Panc1 (cell line): ENCODE results near the gene CDK19. TPM values are rescaled to one million over a fixed set of nuclear protein-coding genes. Genes with fewer than 3 reads are reported as not detected.

Experiments
- ATAC-seq: fragments of 200-7000 bp; cut with Tn5 transposase; 2 replicates; pipeline ENCODE4 v1.9.1; 2020; ENCODE audit warnings: mild to moderate bottlenecking, moderate library complexity
- BruUV-seq: library from RNA; stranded (reverse); fragments of 400-500 nt; replicated peaks from 2 replicates; lab custom pipeline; 2021; lab: Mats Ljungman, UMichigan
- CTCF ChIA-PET: fragments of 300-600 bp; sonication (Branson Sonifier 250); formaldehyde crosslinking; loops from one replicate; lab custom pipeline; 2022; ENCODE audit warnings: antibody characterized with exemption; lab: Charles Lee
- POLR2A ChIA-PET: fragments of 300-600 bp; sonication (Branson Sonifier 250); formaldehyde crosslinking; loops from one replicate; lab custom pipeline; 2022; ENCODE audit warnings: antibody characterized with exemption; lab: Charles Lee
- DNase-seq: peaks from one replicate; pipeline ENCODE4 v3.0.0-alpha.2; 2010; ENCODE audit warnings: low read depth, low spot score
- H3K27ac ChIP-seq: 2 replicates; pipeline ENCODE4 v1.5.1; 2011; ENCODE audit warnings: mild to moderate bottlenecking, low read length, inconsistent platforms
- H3K27me3 ChIP-seq: fragments of 200-500 bp; sonication (Bioruptor generic); 2 replicates; pipeline ENCODE4 v1.6.0; 2014; ENCODE audit warnings: low read length, inconsistent platforms; ENCODE audit not compliant: control insufficient read depth, insufficient read depth
- H3K36me3 ChIP-seq: fragments of 200-500 bp; sonication (Bioruptor generic); 2 replicates; pipeline ENCODE4 v1.5.1; 2014; ENCODE audit warnings: inconsistent platforms, mild to moderate bottlenecking, low read length, moderate library complexity; ENCODE audit not compliant: control insufficient read depth, insufficient read depth
- H3K4me1 ChIP-seq: 2 replicates; pipeline ENCODE4 v1.5.1; 2011; ENCODE audit warnings: inconsistent platforms, mild to moderate bottlenecking, low read length, moderate library complexity; ENCODE audit not compliant: control insufficient read depth, insufficient read depth
- H3K4me3 ChIP-seq, 2 experiments: 2 replicates each; pipeline ENCODE4 v1.5.1; 2011 to 2012; ENCODE audit warnings: low read depth in 2 of 2, low read length in 2 of 2, mild to moderate bottlenecking in 2 of 2, inconsistent platforms in 1 of 2, moderate library complexity in 1 of 2
- H3K9me3 ChIP-seq: fragments of 200-500 bp; sonication (Bioruptor generic); 2 replicates; pipeline ENCODE4 v1.5.1; 2014; ENCODE audit warnings: low read depth, mild to moderate bottlenecking, inconsistent platforms, low read length, moderate library complexity; ENCODE audit not compliant: control insufficient read depth, insufficient read depth
- CTCF ChIP-seq: fragments of 450-650 bp; IDR thresholded peaks from 2 replicates; pipeline ENCODE4 v1.5.1; 2017; ENCODE audit warnings: mild to moderate bottlenecking
- POLR2AphosphoS5 ChIP-seq: IDR thresholded peaks from 2 replicates; pipeline ENCODE4 v1.6.1; 2012; ENCODE audit warnings: mild to moderate bottlenecking, low read depth, low read length, moderate library complexity
- REST ChIP-seq, 2 experiments: IDR thresholded peaks; 2 replicates each; pipeline ENCODE4 v1.6.1; 2011 to 2012; ENCODE audit warnings: low read depth in 2 of 2, control low read depth in 1 of 2, low read length in 1 of 2, mild to moderate bottlenecking in 1 of 2, moderate library complexity in 1 of 2; ENCODE audit not compliant: insufficient read depth in 1 of 2
- SIN3A ChIP-seq: IDR thresholded peaks from 2 replicates; pipeline ENCODE4 v1.6.1; 2012; ENCODE audit warnings: low read depth, mild to moderate bottlenecking, low read length, moderate library complexity, borderline replicate concordance; ENCODE audit not compliant: insufficient read depth
- TCF7L2 ChIP-seq: IDR thresholded peaks from 2 replicates; pipeline ENCODE4 v1.6.1; 2011; ENCODE audit warnings: mild to moderate bottlenecking, low read depth, low read length, inconsistent platforms
- in situ Hi-C: cut with HindIII; loops from 2 replicates; pipeline ENCODE4 v1.10.0; 2016; ENCODE audit warnings: low sequenced_read_pairs, low pct_unique_long_range_greater_than_20kb
- intact Hi-C: fragments of 100-400 bp; cut with micrococcal nuclease; formaldehyde crosslinking; loops from one replicate; pipeline ENCODE4 v1.10.0; 2022; ENCODE audit not compliant: unreplicated experiment
- total RNA-seq: library from RNA; stranded (reverse); gene quantifications from one replicate; pipeline ENCODE4 v1.2.1, GENCODE V29; 2021; ENCODE audit not compliant: unreplicated experiment

The CDK19 gene
- total RNA-seq, 1 experiment from 2014 or later: 48.4 TPM

- in situ Hi-C loops: no loop called here
- Histone ChIP-seq H3K9me3 (no peaks in the 10 kb centered on the region), H3K4me1 (no peaks in the 10 kb centered on the region), H3K4me3 (no peak overlapping the region), H3K36me3 (no peaks in the 10 kb centered on the region), H3K27me3 (no peaks in the 10 kb centered on the region; the same call in 1 of the 2 replicates), H3K27ac (no peak overlapping the region)
- TF ChIP-seq REST (IDR thresholded peaks at IDR 0.05; ENCODE audit: insufficient read depth in 1 of 2, low read depth in 2 of 2, low read length in 1 of 2) (no peak), SIN3A (no peak), CTCF (no peak)
- DNase-seq (no peak), ATAC-seq (no peak)
- ChIA-PET POLR2A (interaction anchor here (0.7 to 0.8 kb wide), 3 partner anchors 16 to 1100 kb away, joined by 4 to 5 read pairs (median 4); partner anchors contain the start of gene AMD1), CTCF (no interaction called here)
- intact Hi-C loops: no loop called here
- BruUV-seq: no TSS peak
Measured at GRCh38 chr6:110828396-110828795, 13.1 kb upstream of the CDK19 start.

GRCh38 chr6:110826236-110827129 is 11.2 kb upstream of the CDK19 start:
- in situ Hi-C loops (no loop called here), intact Hi-C loops (no loop called here)
- Histone ChIP-seq H3K27me3 (no peaks in the 10 kb centered on the region; the same call in 1 of the 2 replicates), H3K4me3 (no peak overlapping the region), H3K36me3 (no peaks in the 10 kb centered on the region), H3K9me3 (no peaks in the 10 kb centered on the region), H3K4me1 (no peaks in the 10 kb centered on the region), H3K27ac (no peak overlapping the region)
- ChIA-PET POLR2A (interaction anchor here (0.7 kb wide), 2 partner anchors 48 to 1587 kb away, joined by 11 to 15 read pairs; no protein-coding TSS in a partner anchor), CTCF (interaction anchor here (0.6 kb wide), 1 partner anchor 27 kb away, joined by 3 read pairs; no protein-coding TSS in a partner anchor)
- ATAC-seq (no peak), DNase-seq (no peak)
- BruUV-seq: no TSS peak
- no peak for TF ChIP-seq TCF7L2
- no peak for TF ChIP-seq SIN3A
- TF ChIP-seq CTCF: no peak
- TF ChIP-seq REST (IDR thresholded peaks at IDR 0.05; ENCODE audit: insufficient read depth in 1 of 2, low read depth in 2 of 2, low read length in 1 of 2): no peak
- TF ChIP-seq POLR2AphosphoS5: no peak
